GM18858 (cell line): ENCODE measurements around the gene TIMP2.
"Not testable (repeated sequence)": the region's sequence is repeated elsewhere in the genome, so short reads cannot be mapped to it uniquely, and the experiment has no call there.

Experiments used
- ATAC-seq: cut with Tn5 transposase; IDR thresholded peaks from one replicate; pipeline ENCODE4 v1.9.1; 2021; ENCODE audit not compliant: unreplicated experiment

TIMP2 gene

DNA sequence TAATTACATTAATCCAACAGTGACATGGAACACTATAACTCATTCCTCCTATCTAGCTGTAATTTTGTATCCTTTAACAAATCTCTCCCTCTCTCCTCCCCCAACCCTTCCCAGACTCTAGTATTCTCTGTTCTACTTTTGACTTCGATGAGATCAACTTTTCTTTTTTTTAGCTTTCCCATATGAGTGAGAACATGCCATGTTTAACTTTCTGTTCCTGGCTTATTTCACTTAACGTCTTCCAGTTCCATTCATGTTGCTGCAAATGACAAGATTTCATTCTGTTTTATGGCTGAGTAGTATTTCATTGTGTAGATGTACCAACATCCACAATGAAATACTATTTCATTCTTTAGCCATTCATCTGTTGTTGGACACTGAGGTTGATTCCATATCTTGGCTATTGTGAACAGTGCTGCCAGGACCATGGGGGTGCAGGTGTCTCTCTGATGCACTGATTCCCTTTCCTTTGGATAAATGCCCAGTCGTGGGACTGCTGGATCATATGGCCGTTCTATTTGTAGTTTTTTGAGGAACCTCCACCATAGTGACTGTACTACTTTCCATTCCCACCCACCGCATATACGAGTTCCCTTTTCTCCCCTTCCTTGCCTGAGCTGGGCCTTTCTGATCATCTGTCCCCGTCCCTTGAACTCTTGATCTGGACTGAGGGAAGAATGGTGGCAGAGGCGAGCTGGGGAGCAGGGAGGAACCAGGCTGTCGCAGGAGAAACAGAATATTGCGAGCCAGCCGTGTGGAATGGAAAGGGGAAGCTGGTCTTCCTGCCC lies 14.5 kb downstream of the TIMP2 start:
- no peak for ATAC-seq

DNA sequence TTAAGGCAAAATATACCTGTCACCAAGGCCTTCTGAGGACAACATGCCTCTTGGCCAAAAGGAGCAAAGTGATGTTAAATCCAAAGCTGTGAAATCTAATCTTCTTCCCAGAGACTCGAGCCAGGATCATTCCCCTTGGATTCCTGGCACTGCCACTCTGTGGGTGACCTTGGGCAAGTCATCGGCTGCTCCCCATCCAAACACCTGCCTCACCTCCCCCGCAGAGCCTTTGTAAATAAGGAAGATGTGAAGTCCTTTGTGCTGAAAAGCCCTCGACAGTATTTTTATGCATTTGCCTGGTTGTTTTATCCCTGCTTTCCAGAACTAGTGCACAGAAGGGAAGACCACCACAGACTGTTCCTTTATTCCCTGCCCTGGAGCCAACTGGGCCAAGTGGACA lies 16.8 kb downstream of the TIMP2 start:
- ATAC-seq, result no peak

DNA sequence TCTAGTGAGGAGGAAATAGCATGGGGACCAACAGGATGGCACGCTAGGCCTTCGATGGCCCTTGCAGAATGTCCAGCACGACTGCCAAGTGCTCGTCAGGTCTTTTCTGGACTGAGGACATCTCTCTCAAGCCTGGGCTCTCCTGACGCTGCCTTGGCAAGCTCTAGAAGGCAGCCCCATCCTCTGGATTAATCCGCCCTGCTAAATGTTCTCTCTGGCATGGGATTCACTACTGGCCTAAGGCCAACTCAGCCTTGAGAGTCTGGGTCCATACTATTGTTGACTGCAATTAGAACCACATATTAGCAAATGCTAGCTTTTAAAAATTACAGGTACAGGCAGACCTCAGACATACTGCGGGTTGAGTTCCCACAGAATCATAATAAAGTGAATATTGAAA lies 19.6 kb downstream of the TIMP2 start:
- no peak for ATAC-seq

DNA sequence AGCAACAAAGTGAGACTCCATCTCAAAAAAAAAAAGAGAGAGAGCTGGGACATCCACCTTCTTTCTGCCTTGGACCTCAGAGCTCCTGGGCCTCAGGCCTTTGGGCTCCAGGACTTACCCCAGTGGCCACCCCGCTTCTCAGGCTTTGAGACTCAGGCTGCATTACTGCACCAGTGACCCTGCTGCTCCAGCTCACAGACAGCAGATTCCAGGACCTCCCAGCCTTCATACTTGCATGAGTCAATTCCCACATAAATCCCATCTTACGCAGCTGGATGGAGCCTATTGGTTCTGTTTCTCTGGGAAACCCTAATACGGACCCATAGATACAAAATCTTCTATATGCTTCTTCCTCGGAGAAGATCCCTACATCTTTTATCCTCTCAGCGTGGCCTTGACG lies 20.1 kb downstream of the TIMP2 start:
- ATAC-seq, result no peak

DNA sequence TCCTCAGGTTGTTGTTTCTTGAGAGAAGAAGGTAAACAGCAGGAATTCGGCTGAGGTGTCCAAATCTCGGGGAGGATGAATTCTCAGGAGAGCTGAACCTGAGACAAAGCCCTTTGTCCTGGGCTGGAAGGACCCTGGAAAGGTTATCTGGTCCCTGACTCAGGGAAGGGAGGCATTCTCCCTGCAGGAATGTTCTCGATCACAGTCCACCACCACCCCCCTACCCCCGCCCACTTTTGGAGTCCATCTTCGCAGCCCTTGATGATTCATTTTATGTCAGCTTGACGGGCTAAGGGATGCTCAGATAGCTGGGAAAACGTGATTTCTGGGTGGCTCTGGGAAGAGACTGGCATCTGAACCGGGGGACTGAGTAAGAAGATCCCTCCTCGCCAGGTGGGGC lies 20.8 kb downstream of the TIMP2 start:
- ATAC-seq, result no peak

DNA sequence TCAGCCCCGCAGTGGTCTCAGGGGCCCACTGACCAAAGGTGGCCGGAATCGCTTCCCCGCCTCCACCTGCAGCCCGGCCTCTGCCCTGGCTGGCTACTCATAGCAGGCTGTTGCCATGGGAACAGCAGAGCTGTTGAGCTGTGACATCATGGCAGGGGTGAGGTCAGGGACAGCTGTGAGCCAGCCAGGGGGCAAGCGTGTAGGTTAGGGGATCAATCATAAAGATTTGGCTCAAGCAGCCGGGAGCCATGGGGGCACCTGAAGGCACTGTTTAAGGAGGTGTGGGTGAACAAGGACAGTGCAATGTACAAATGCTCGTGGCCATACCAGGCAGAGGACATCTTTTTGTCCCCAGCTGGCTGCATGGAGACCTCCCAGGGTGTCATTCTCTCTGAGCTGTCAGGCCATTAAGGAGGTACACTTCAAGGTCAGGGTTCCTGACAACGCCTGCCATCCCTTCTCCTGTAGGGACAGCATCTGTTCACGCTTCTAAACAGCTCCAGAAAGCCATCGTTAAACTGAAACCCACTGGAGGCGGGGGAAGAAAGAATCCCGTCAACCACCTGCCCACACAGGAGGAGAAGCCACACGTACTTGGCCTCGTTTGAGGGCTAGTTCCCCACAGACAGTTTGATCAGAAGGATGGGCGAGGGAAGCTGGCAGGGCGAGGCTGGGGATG lies 21.9 kb downstream of the TIMP2 start, which contains the start of gene CEP295NL:
CEP295NL (minus strand) TSS at position 101 of the 679 bp plus-strand sequence. CDS start 1,373 bp downstream, outside the sequence.
- ATAC-seq, result no peak

GRCh38 chr17:78902231-78902630 lies 23.0 kb downstream of the TIMP2 start:
- not testable (repeated sequence) for ATAC-seq

DNA sequence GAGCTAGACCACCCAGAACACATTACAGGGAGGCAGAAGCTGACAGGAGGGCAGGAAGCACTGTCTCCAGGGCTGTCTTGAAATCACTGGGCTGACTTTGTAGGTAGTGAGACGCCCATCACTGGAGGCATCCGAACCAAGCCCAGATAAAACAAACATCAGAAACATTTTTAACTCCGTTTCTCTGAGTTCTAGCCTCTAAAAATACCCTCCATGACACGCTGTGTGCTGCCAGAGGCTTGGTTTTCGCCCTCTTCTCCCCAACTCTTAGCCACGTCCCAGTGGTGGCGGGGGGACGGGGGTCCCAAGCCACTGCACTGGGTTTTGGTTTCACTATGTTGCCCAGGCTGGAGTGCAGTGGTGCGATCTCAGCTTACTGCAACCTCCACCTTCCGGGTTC lies 23.4 kb downstream of the TIMP2 start:
- no peak for ATAC-seq

- no peak for ATAC-seq
These were observed 24.4 kb downstream of the TIMP2 start for GRCh38 chr17:78900816-78901215.

DNA sequence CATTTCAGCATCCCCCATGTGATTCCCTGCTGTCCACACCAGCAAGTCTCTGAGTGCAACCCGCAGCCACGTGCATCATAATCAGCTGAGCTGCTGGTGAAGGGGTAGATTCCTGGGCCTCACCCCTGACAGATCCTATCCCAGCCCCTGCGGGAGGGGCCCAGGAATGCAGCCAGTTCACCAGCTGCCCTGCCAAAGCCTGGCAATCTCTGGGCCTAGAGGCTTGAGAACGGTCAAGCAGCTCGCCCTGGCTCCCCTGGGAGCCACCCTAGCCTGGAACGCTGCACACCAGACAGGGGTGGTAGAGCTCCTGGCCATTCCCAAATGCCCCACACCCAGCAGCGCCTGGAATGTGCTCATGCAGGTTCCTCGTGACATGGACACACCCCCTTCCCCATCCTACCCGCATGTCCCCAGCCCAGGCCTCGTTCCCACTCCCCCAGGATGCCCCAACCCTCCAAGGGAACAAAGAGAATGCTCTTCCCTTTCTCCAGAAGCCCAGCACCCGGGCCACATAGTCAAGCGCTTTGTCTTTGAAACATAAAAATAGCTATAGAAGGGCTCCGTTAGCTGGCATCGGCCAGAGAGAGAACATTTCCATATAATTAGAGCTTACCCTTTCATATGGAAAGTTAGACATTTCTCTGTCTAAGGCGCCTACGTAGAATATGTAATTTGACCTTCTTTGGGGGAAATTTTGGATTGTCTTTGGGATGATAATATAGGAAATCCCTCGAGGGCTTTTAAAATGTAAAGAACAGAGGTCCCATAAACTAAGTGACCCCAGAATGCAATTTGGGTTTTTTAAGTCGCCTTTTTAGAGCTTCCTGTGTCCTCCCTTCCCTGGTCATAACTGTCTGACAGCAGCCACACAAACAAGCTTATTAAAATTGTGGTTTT lies 25.6 kb downstream of the TIMP2 start:
- ATAC-seq, result no peak

DNA sequence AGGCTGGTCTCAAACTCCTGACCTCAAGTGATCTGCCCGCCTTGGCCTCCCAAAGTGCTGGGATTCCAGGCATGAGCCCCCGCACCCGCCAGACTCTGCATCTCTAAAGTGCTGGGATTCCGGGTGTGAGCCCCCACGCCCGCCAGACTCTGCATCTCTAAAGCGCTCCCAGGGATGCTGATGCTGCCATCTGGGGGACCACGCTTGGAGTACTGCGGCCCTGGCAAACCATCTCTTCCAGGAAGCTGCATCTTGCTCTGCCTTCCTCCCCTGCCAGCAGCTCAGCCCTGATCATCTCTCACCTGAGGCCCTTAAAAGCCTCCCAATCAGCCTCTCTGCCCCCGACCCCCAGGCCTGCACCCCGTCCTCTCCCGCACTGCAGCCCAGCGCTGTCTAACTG lies 26.2 kb downstream of the TIMP2 start:
- ATAC-seq, result no peak

GRCh38 chr17:78898075-78898836 lies 26.9 kb downstream of the TIMP2 start:
- ATAC-seq, result no peak

DNA sequence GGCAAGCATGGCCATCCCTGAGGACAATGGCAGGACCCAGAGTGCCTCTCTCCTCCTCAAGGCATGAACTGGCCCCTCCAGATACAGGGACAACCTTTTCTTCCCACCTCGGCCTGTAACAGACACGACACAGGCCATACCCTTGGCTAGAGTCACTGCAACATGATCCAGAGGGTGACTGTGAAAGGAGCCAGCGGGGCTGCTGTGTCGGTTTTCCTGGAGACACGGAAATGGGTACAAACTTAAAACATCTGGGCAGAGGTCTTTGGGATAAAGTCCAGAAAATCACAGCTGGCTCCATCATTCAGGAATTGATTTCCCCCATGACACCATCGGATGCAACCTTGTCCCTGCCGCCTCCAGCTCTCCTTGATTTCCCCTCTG lies 27.5 kb downstream of the TIMP2 start:
- no peak for ATAC-seq

- ATAC-seq, result no peak
These were observed 28.1 kb downstream of the TIMP2 start for GRCh38 chr17:78896834-78897663.

DNA sequence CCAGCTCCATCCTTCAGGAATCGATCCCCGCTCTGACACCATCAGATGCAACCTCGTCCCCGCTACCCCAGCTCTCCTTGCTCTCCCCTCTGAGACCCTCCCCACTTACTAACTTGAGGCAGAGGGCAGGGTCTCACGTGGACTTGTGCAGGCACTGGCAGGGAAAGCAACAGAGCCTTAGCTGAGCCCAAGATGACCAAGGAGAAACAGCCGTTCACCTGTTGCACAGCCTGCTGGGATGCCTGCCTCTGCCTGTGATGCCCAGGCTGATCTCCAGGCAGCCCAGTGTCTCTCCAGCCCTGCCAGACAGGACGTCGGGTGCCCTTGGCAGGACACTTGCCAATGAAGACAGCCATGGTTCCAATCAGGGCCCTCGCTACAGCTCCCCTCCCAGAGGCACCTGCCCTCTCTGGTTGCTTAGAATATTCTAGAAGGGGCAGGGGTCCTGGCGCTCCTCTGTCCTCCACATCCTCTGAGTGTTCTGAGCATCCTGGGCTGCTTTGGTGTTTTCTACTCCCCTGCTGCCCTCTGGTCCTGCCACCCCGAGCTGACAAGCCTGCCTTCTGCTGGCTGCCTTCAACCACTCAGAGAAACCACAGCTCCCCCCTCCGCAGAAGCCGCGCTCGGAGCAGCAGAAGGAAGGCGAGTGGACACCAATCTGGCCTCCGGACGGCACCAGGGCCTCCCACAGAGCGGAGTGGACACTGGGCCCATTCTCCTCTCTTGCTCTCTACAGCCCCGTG lies 28.9 kb downstream of the TIMP2 start:
- no peak for ATAC-seq

DNA sequence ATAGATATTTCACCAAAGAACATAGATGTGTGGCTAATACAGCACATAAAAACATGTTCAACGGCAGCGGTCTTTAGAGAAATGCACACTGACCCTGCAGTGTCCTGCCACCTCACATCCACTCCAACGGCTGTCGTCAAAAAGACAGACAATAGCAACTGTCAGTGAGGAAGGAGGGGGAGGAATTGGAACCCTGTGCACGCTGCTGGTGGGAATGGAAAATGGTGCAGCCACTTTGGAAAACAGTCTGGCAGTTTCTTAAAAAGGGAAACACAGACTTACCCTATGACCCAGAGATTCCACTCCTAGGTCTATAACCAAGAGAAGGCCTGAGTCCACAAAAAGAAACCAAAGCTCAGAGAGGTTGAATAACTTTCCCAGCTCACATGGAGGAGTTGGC lies 29.9 kb downstream of the TIMP2 start:
- no peak for ATAC-seq

DNA sequence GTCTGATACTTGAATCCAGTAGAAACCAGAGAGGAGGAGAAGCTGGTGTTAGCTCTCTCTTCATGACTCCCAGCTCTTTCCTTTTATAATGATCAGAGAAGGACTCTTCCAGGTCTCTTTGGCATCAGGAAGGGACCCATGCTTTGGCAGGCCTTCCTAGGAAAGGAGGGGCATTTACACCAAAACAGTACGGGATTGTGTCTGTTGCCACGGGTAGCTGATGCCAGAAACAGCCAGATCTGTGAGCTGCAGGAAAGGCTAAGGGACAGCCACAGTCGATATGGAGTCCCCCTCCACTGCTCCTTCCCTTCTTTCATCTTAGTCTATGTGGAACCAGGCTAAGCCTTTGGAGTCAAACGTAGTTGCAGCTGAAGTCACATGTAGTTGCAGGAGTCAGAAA lies 31.5 kb downstream of the TIMP2 start:
- no peak for ATAC-seq

DNA sequence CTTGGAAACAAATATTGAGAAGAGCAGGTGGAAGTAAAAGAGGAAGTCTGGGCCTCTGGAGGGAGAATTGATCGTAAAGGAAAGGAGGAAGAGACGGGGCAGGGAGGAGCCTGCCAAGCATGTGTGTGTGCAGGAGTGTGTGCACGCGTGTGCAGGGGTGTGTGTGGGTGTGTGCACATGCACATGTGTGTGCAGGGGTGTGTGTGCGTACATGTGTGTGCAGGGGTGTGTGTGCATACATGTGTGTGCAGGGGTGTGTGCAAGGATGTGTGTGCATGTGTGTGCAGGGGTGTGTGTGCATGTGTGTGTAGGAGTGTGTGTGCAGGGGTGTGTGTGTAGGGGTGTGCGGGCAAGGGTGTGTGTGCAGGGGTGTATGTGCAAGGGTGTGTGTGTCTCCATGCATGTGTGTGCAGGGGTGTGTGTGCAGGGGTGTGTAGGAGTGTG lies 32.2 kb downstream of the TIMP2 start:
- ATAC-seq, result no peak

DNA sequence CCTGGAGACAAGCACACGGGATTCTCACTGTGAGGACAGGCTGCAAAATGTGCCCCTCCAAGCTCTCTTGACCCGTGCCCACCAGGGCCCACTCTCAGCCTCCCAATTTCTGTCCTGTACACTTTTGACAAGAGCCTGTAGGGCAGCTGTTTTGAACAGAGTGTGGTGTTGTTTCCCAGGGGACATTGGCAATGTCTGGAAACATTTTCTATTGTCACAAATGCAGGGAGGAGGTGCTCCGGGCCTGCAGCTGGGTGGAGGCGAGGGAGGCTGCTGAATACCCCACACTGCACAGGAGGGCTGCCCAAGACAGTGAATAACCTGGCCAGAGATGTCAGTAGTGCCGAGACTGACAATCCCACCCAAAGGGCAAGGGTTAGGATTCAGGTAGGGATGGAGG lies 32.7 kb downstream of the TIMP2 start:
- ATAC-seq, result no peak
